GM12878 (cell line): Measurements from ENCODE around the gene SLITRK3. TPM values are rescaled to one million over a fixed set of nuclear protein-coding genes. Genes with fewer than 3 reads are reported as not detected.

Experiments used
- ATAC-seq: fragments of 200-7000 bp; cut with Tn5 transposase; 3 replicates; pipeline ENCODE4 v1.9.1; 2020; ENCODE audit warnings: mild to moderate bottlenecking, moderate library complexity
- BruUV-seq: library from RNA; stranded (reverse); fragments of 400-500 nt; replicated peaks from 2 replicates; lab custom pipeline; 2021; lab: Mats Ljungman, UMichigan
- CTCF ChIA-PET: fragments of 300-600 bp; sonication (Branson Sonifier 250); formaldehyde crosslinking; extraction: SDS; loops from one replicate; lab custom pipeline; 2021; ENCODE audit warnings: inconsistent platforms; lab: Yijun Ruan, JAX
- POLR2A ChIA-PET: fragments of 350-600 bp; formaldehyde crosslinking; extraction: SDS; loops from one replicate; lab custom pipeline; 2021; ENCODE audit warnings: inconsistent platforms; lab: Charles Lee
- RAD21 ChIA-PET: fragments of 300-600 bp; sonication (Branson Sonifier 250); formaldehyde crosslinking; loops from one replicate; lab custom pipeline; 2023; ENCODE audit warnings: antibody characterized with exemption; ENCODE audit not compliant: unreplicated experiment; lab: Charles Lee
- SMC1A ChIA-PET: fragments of 300-600 bp; sonication (Branson Sonifier 250); formaldehyde crosslinking; loops from one replicate; lab custom pipeline; 2023; ENCODE audit not compliant: unreplicated experiment, uncharacterized antibody; lab: Charles Lee
- DNase-seq: peaks from one replicate; pipeline ENCODE4 v3.0.0-alpha.2; 2011; ENCODE audit warnings: low read depth, low spot score
- FAIRE-seq: peaks from 3 replicates; lab custom pipeline; 2011; peaks lifted over from hg19 to GRCh38; lab: Jason Lieb, UNC
- H2AFZ ChIP-seq: 2 replicates; pipeline ENCODE4 v1.6.0; 2011; ENCODE audit warnings: low read depth, low read length, control low read depth; ENCODE audit not compliant: control insufficient read depth
- H3K27ac ChIP-seq: 2 replicates; pipeline ENCODE4 v1.5.1; 2011; ENCODE audit warnings: control low read depth; ENCODE audit not compliant: control insufficient read depth, insufficient read depth
- H3K27me3 ChIP-seq, 2 experiments: replicated peaks in 1 of 2; 2 replicates each; pipeline versions ENCODE4 v1.6.0 to v1.6.1; 2011; ENCODE audit warnings: low read length in 1 of 2; ENCODE audit not compliant: control insufficient read depth in 2 of 2, insufficient read depth in 2 of 2
- H3K36me3 ChIP-seq, 2 experiments: 2 replicates each; pipeline ENCODE4 v1.5.1; 2011; ENCODE audit warnings: low read length in 1 of 2; ENCODE audit not compliant: control insufficient read depth in 2 of 2, insufficient read depth in 2 of 2
- H3K4me1 ChIP-seq: 2 replicates; pipeline ENCODE4 v1.6.1; 2011; ENCODE audit warnings: mild to moderate bottlenecking, low read length, moderate library complexity, mixed read lengths; ENCODE audit not compliant: control insufficient read depth, insufficient read depth
- H3K4me2 ChIP-seq: 2 replicates; pipeline ENCODE4 v1.6.0; 2011; ENCODE audit warnings: control low read depth; ENCODE audit not compliant: control insufficient read depth, insufficient read depth
- H3K4me3 ChIP-seq: fragments of 200-600 bp; sonication (generic); 2 replicates; pipeline ENCODE4 v1.5.1; 2016
- H3K79me2 ChIP-seq: 2 replicates; pipeline ENCODE4 v1.6.0; 2011; ENCODE audit warnings: low read length; ENCODE audit not compliant: control insufficient read depth, insufficient read depth
- H3K9ac ChIP-seq: 2 replicates; pipeline ENCODE4 v1.8.0; 2011; ENCODE audit warnings: low read length, control low read depth, mixed read lengths; ENCODE audit not compliant: control insufficient read depth, insufficient read depth
- H3K9me3 ChIP-seq: replicated peaks from 3 replicates; pipeline ENCODE4 v1.5.1; 2011; ENCODE audit warnings: mild to moderate bottlenecking, low read length; ENCODE audit not compliant: control insufficient read depth, insufficient read depth
- H4K20me1 ChIP-seq: 2 replicates; pipeline ENCODE4 v1.6.0; 2011; ENCODE audit not compliant: control insufficient read depth, insufficient read depth
- BMI1 ChIP-seq: fragments of 450-650 bp; IDR thresholded peaks from 2 replicates; pipeline ENCODE4 v1.6.1; 2016; ENCODE audit warnings: mild to moderate bottlenecking, moderate library complexity, borderline replicate concordance
- CHD2 ChIP-seq: IDR thresholded peaks from 2 replicates; pipeline ENCODE4 v1.6.1; 2011; ENCODE audit warnings: low read depth, low read length, improper control_type of control experiment, borderline replicate concordance
- E2F4 ChIP-seq: IDR thresholded peaks from 2 replicates; pipeline ENCODE4 v1.6.1; 2012; ENCODE audit warnings: low read depth, low read length, improper control_type of control experiment
- IRF4 ChIP-seq: IDR thresholded peaks from 2 replicates; pipeline ENCODE4 v1.6.1; 2011; ENCODE audit warnings: low read depth, low read length
- MXI1 ChIP-seq: fragments of 150-350 bp; IDR thresholded peaks from 2 replicates; pipeline ENCODE4 v1.6.1; 2011; ENCODE audit warnings: low read depth, mild to moderate bottlenecking, inconsistent platforms, low read length, improper control_type of control experiment
- NBN ChIP-seq: fragments of 450-650 bp; IDR thresholded peaks from 2 replicates; pipeline ENCODE4 v1.6.1; 2016
- PAX8 ChIP-seq: fragments of 450-650 bp; IDR thresholded peaks from 2 replicates; pipeline ENCODE4 v1.6.1; 2017; ENCODE audit warnings: mild to moderate bottlenecking, moderate library complexity
- RAD21 ChIP-seq: IDR thresholded peaks from 2 replicates; pipeline ENCODE4 v1.6.1; 2011; ENCODE audit warnings: mild to moderate bottlenecking, low read depth, low read length, moderate library complexity; ENCODE audit not compliant: insufficient read depth
- SP1 ChIP-seq: IDR thresholded peaks from one replicate; pipeline ENCODE4 v1.6.1; 2011; ENCODE audit warnings: low read depth, low read length
- SUZ12 ChIP-seq: fragments of 200-600 bp; sonication (generic); IDR thresholded peaks from one replicate; pipeline ENCODE4 v1.6.1; 2018; ENCODE audit warnings: antibody characterized with exemption, mild to moderate bottlenecking; ENCODE audit not compliant: unreplicated experiment
- WGBS: methylation state at CpG from one replicate; pipeline ENCODE4 v1.1.6; 2016; ENCODE audit warnings: low lambda C conversion rate; ENCODE audit not compliant: insufficient replicate concordance, insufficient coverage; ENCODE audit errors: missing lambda C conversion rate; 5-methylcytosine and 5-hydroxymethylcytosine counted together
- in situ Hi-C: fragments of 300-500 bp; cut with MboI; formaldehyde crosslinking; loops from 9 replicates; pipeline ENCODE4 v1.14.3; 2018; ENCODE audit warnings: mixed read lengths
- intact Hi-C: fragments of 100-400 bp; cut with micrococcal nuclease; formaldehyde crosslinking; loops from one replicate; pipeline ENCODE4 v1.14.2; 2022; ENCODE audit not compliant: unreplicated experiment
- polyA plus RNA-seq, 11 experiments: library from polyadenylated mRNA; depleted of rRNA in 4 of 11; unstranded in 6 of 11; stranded (reverse) in 5 of 11; fragments of >200 nt; fragmentation: Nextera tagmentation in 4 of 11; fragmentation: Illumina TruSeq in 1 of 11; extraction: Ambion mirVana in 4 of 11; extraction: Trizol in 1 of 11; gene quantifications; 1 replicate in 1 of 11; 2 replicates in 10 of 11; pipeline versions ENCODE4 v1.2.1 to v1.2.3, GENCODE V29; 2011 to 2016; ENCODE audit warnings: inconsistent platforms in 2 of 11, missing spikeins in 2 of 11, low read depth in 1 of 11
- total RNA-seq, 4 experiments: library from RNA; depleted of rRNA in 3 of 4; stranded (reverse); fragments of >200 nt in 3 of 4; fragmentation: Illumina TruSeq in 1 of 4; extraction: Trizol in 1 of 4; gene quantifications; 2 replicates each; pipeline versions ENCODE4 v1.2.1 to v1.2.3, GENCODE V29; 2013 to 2021
- TF ChIP-seq, protein P1 (sequence below): fragments of 450-650 bp; IDR thresholded peaks from 2 replicates; pipeline ENCODE4 v1.6.1; 2016; ENCODE audit warnings: mild to moderate bottlenecking, moderate library complexity, borderline replicate concordance
- TF ChIP-seq, protein P2 (sequence below), 3 experiments: IDR thresholded peaks in 2 of 3; conservative IDR thresholded peaks in 1 of 3; 2 replicates each; pipeline ENCODE4 v1.5.1; 2011; ENCODE audit warnings: low read depth in 3 of 3, low read length in 3 of 3, mild to moderate bottlenecking in 3 of 3, control low read depth in 2 of 3, moderate library complexity in 2 of 3, inconsistent platforms in 1 of 3, mixed read lengths in 1 of 3; ENCODE audit not compliant: control insufficient read depth in 2 of 3, insufficient read depth in 1 of 3; ENCODE audit errors: extremely low read depth in 1 of 3

SLITRK3 gene
- total and polyA plus RNA-seq, 10 of the 15 experiments (the other 5 are each of a cell fraction or from before 2014, with no cell fraction given), result 0.03 TPM; not detected in 9

- TF ChIP-seq SUZ12 (no peak), IRF4 (no peak), BMI1 (no peak), PAX8 (no peak), RAD21 (no peak), CHD2 (no peak), MXI1 (no peak), NBN (no peak), E2F4 (no peak), SP1 (no peak)
- TF ChIP-seq, protein P1, sequence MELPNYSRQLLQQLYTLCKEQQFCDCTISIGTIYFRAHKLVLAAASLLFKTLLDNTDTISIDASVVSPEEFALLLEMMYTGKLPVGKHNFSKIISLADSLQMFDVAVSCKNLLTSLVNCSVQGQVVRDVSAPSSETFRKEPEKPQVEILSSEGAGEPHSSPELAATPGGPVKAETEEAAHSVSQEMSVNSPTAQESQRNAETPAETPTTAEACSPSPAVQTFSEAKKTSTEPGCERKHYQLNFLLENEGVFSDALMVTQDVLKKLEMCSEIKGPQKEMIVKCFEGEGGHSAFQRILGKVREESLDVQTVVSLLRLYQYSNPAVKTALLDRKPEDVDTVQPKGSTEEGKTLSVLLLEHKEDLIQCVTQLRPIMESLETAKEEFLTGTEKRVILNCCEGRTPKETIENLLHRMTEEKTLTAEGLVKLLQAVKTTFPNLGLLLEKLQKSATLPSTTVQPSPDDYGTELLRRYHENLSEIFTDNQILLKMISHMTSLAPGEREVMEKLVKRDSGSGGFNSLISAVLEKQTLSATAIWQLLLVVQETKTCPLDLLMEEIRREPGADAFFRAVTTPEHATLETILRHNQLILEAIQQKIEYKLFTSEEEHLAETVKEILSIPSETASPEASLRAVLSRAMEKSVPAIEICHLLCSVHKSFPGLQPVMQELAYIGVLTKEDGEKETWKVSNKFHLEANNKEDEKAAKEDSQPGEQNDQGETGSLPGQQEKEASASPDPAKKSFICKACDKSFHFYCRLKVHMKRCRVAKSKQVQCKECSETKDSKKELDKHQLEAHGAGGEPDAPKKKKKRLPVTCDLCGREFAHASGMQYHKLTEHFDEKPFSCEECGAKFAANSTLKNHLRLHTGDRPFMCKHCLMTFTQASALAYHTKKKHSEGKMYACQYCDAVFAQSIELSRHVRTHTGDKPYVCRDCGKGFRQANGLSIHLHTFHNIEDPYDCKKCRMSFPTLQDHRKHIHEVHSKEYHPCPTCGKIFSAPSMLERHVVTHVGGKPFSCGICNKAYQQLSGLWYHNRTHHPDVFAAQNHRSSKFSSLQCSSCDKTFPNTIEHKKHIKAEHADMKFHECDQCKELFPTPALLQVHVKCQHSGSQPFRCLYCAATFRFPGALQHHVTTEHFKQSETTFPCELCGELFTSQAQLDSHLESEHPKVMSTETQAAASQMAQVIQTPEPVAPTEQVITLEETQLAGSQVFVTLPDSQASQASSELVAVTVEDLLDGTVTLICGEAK, result no peak
- TF ChIP-seq, protein P2, sequence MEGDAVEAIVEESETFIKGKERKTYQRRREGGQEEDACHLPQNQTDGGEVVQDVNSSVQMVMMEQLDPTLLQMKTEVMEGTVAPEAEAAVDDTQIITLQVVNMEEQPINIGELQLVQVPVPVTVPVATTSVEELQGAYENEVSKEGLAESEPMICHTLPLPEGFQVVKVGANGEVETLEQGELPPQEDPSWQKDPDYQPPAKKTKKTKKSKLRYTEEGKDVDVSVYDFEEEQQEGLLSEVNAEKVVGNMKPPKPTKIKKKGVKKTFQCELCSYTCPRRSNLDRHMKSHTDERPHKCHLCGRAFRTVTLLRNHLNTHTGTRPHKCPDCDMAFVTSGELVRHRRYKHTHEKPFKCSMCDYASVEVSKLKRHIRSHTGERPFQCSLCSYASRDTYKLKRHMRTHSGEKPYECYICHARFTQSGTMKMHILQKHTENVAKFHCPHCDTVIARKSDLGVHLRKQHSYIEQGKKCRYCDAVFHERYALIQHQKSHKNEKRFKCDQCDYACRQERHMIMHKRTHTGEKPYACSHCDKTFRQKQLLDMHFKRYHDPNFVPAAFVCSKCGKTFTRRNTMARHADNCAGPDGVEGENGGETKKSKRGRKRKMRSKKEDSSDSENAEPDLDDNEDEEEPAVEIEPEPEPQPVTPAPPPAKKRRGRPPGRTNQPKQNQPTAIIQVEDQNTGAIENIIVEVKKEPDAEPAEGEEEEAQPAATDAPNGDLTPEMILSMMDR (IDR thresholded peaks at IDR 0.05 in 2 of 3, conservative IDR thresholded peaks at IDR 0.05 in 1 of 3; ENCODE audit: control insufficient read depth in 2 of 3, extremely low read depth in 1 of 3, insufficient read depth in 1 of 3, low read depth in 3 of 3, low read length in 3 of 3), result no peak
- H3K4me3 ChIP-seq, result no peak overlapping the region
- H3K27ac ChIP-seq, result no peak overlapping the region
- no peaks in the 10 kb centered on the region for H3K79me2 ChIP-seq
- FAIRE-seq, result no peak
- no peaks in the 10 kb centered on the region for H3K9me3 ChIP-seq
- intact Hi-C loops, result no loop called here
- ChIA-PET POLR2A (no interaction called here), RAD21 (no interaction called here), SMC1A (no interaction called here), CTCF (interaction anchor here (0.6 to 0.8 kb wide), 2 partner anchors 16 to 407 kb away, joined by 4 read pairs; no protein-coding TSS in a partner anchor)
- 37% methylated on average over 5 of the region's 5 CpGs for WGBS
- H3K9ac ChIP-seq, result no peak overlapping the region
- no peak overlapping the region for H2AFZ ChIP-seq
- ATAC-seq, result no peak; the same call in 2 of the 3 replicates
- no peaks in the 10 kb centered on the region for H4K20me1 ChIP-seq
- no peaks in the 10 kb centered on the region for H3K4me1 ChIP-seq
- H3K27me3 ChIP-seq, result no peaks in the 10 kb centered on the region
- no peak overlapping the region for H3K4me2 ChIP-seq
- BruUV-seq, result no TSS peak
- in situ Hi-C loops, result no loop called here
- no peaks in the 10 kb centered on the region for H3K36me3 ChIP-seq
- DNase-seq, result no peak
Measured at GRCh38 chr3:165202995-165203394, 6.8 kb upstream of the SLITRK3 start.
